ENCODE measurements around the gene IFITM1.

DNA sequence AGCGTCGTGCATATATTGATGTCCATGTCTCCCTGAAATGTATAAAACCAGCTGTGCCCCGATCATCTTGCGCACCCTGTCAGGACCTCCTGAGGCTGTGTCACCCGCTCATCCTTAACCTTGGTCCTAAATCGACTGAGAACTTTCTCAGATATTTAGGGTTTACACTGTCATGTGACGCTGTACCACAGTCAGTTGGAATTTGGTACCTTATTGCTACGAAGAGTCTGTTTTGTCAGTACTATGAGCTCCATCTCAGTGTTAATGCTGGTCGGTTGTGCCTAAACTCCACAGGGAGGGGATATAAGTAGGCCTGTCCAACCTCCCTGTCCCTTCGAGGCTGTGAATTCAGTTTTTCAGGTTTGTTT, 8.0 kb upstream of the IFITM1 start:
- TF ChIP-seq POLR2A (IDR thresholded peaks at IDR 0.05) = no peak
- TF ChIP-seq, protein P1, sequence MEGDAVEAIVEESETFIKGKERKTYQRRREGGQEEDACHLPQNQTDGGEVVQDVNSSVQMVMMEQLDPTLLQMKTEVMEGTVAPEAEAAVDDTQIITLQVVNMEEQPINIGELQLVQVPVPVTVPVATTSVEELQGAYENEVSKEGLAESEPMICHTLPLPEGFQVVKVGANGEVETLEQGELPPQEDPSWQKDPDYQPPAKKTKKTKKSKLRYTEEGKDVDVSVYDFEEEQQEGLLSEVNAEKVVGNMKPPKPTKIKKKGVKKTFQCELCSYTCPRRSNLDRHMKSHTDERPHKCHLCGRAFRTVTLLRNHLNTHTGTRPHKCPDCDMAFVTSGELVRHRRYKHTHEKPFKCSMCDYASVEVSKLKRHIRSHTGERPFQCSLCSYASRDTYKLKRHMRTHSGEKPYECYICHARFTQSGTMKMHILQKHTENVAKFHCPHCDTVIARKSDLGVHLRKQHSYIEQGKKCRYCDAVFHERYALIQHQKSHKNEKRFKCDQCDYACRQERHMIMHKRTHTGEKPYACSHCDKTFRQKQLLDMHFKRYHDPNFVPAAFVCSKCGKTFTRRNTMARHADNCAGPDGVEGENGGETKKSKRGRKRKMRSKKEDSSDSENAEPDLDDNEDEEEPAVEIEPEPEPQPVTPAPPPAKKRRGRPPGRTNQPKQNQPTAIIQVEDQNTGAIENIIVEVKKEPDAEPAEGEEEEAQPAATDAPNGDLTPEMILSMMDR (IDR thresholded peaks at IDR 0.05 in 4 of 5, conservative IDR thresholded peaks at IDR 0.05 in 1 of 5) = no peak

Data from gastrocnemius medialis (tissue), 4 donors.